Measurements from ENCODE around the gene FNDC3B. TPM values are rescaled to one million over a fixed set of nuclear protein-coding genes. Genes with fewer than 3 reads are reported as not detected.
"Not testable (repeated sequence)": the region's sequence is repeated elsewhere in the genome, so short reads cannot be mapped to it uniquely, and the experiment has no call there.

FNDC3B gene
- polyA plus RNA-seq, 12 donors, result 35.7 to 87.3 (median 64.8) TPM; not detected in 1

DNA sequence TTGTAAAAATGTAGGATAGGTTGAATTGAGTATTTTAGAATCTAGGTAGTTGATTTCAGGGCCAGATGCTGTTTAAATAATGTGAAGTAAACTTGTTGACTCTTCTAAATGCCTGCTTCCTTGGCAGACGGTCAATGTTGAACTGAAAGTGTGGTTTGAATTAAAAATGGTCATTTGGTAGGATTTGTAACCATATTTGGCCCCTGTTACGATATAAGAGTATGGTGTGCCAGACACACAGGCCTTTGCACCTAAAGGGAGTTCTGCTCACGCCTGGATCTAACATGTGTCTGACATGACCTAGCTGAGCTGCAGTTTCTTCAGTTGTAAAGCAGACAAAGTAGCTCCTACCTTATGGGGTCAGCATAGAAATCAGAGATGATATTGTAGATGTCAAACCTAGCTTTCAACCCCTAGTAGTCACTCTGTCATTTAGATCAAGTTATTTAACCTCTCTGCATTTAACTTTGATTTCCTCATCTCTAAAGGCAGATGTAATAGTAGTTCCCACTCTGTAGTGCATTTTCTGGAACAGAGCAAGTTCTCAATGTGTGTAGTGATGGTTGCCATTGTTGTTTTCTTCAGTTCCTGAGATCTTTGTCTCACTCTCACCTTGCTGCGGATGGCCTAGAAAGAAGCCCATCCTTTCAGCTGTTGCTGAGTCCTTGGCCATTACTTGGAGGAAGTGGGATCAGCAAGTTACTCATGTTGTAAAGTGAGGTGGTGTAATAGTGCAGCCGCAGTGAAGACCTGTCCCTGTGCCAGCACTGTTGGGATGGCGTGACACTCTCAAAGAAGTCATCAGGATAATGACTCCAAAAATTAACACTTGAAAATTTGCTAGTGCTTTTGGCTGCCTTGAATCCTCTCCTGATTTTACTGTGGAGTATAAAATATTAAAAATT lies 318.7 kb downstream of the FNDC3B start:
- no peak for DNase-seq

DNA sequence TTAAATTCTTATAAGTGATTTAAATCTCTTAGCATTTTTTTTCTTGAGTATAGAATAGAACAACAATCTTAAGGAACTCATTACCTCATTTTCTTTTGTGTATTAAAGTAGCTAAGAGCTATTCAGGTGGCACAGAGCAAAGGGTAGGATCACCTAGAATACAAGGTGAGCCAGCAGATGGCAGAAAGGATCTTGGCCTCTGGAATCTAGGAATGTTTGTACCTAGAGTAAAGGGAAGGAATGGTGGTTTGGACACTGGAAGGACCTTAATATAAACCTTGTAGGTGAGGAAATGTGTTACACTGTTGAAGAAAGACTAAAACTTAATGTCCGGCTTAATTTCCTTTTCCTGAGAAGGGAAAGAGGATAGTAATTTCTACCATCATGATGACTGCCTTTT lies 319.9 kb downstream of the FNDC3B start:
- no peak for DNase-seq

DNA sequence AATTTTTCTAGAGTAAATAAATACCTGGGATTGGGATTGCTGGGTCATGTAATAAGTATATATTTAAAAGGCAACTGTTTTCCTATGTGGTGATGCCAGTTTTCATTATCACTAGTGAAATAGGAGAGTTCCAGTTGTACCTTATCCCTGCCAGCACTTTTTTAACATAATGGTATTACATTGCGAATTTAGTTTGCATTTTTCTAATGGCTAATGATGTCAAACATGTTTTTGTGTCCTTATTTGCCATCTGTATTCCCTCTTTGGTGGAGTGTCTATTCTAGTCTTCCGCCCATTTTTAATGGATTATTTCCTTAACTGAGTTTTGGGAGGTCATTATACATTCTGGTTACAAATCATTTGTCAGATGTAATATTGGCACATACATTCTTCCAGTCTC lies 320.6 kb downstream of the FNDC3B start:
- DNase-seq, result no peak

DNA sequence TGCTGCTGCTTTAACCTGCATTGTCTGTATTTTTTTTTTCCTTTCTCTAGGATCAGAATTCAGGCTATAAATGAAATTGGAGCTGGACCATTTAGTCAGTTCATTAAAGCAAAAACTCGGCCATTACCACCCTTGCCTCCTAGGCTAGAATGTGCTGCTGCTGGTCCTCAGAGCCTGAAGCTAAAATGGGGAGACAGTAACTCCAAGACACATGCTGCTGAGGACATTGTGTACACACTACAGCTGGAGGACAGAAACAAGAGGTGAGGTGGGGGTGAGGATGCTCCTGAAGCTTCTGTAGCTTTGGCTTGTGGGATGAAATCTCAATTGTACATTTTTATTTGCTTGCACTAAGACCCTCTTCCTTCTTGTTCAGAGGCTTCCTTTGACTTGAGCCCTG lies 323.2 kb downstream of the FNDC3B start:
- no peak for DNase-seq

DNA sequence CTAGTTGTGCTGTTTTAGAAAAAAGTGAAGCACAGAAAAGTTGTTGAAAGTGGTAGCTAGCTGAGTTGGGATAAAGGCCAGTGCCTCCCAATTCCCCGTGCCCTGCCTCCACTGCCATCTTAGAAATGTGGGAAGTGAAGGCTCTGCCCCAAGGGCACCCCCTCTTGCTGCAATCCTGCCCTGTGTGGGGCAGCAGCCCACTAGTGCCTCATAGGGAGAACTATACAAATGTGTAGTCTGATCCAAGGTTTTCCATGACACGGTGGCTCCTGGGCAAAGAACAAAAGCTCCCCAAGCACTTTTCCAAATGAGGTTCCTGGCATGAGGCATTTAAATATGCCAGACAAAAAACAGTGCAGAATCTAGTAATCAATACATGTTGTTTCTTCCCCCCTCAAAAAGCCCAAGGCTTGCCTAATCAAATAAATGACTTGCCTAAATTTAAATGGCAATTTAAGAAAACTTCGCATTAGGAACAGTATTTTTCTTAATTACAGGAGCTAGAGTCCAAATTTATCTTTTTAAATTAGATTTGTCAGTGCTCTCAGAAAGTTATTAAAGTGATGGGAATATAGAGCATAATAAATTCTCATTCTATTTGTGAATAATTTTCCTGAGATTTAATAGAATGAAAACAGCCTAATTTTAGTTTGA lies 325.1 kb downstream of the FNDC3B start:
- no peak for DNase-seq

DNA sequence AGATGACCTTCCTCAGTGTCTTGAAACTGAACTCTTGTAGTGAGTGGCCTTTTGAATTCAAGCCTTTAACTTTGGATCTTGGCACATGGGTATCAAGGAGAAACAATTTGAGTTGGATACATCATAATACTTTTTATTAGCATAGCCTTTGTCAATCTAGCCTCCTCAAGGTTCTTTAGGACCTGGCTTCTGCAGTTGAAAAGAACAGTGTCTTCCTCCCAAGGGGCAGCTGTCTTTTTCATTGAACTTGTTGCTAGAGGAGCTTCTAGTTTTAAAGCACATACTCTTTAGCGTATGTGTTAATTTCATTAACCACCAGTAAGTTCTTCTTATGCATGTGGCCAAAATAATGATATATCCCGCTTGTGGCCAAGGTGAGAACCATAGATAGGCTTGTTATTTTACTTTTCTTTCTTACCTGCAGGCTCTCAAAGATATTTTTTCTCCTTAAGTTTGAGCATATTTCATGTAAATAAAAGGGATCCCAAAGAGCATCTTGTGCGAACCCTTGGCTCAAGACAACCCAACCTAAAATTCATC lies 325.7 kb downstream of the FNDC3B start:
- DNase-seq, result no peak

DNA sequence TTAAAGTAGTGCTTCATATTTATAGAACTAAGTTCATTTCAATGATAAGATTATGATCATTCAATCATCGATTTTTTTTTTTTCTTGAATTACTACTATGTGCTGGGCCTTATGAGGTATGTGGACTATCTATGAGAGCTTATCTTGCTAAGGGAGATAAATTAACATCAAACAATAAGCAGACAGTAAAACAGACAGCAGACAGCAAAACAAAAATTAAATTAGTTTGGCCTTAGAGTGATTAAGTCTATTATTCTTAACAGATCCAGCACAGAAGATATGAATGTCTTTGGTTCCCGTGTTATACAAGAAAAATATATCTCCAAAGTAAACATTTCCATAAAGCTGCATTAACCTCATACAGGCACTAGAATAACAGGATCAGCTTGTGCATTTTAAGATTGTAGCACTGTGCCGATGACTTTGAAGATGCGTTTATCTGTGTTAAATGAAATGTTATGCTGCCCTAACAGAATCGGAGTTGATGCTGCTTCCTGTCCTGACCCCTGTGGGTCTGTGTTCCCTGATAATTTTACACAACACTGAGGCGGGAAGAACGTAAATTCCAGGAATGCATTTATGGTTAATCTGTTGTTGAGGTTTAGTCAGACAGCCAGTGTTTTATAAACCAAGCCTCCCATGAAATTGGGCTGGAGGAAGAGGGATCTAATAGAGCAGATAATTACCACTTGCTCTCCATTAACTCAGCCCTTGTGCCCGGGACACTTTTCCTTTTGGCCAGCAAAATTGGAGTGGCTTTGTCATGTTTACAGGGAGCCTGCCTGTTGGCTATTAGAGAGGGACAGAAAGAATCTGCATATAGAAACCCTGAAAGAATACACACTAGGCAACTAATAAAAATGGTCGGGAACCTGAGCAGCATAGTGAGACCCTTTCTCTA lies 328.1 kb downstream of the FNDC3B start:
- no peak for DNase-seq

DNA sequence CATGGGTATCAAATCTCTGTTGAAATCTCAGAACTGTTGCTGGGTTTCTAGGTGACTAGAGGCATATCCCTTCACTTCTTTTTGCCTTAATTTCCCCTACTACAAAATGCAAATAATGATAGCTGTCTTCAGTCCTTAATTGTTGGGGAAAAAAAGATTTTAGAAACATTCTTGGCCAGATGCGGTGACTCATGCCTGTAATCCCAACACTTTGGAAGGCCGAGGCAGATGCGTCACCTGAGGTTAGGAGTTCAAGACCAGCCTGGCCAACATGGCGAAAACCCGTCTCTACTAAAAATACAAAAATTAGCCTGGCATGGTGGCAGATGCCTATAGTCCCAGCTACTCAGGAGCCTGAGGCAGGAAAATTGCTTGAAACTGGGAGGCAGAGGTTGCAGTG lies 329.2 kb downstream of the FNDC3B start:
- DNase-seq, result not testable (repeated sequence)

DNA sequence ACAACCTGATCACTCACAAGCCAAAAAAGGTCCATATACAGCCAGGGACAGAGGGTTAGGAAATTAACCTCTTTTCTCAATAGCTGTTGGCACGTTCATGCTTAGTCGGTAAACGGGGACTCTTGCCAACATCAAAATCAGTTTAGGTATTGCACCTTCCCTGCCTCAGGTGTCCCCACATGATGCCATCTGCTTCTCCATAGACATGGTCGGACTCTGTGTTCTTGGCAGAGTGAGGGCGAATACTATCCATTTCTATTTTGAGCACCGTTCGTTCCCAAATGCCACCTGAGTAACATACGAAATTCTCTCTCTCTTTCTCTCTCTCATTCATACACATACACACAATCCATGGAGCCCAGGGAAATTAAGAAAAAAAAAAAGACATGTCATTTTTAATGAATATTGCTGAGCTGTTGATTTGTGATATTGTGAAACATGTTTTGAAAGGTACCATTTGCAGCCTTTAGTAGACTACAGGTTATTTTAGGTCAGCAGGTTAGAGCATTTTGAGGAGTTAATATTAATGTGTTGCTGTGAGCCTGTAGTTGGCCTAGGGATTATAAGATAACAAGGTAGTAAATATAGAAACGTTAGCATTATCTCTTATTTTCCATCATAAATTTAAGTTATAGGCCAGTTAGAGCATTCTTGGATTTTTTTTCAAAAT lies 330.3 kb downstream of the FNDC3B start:
- no peak for DNase-seq

DNA sequence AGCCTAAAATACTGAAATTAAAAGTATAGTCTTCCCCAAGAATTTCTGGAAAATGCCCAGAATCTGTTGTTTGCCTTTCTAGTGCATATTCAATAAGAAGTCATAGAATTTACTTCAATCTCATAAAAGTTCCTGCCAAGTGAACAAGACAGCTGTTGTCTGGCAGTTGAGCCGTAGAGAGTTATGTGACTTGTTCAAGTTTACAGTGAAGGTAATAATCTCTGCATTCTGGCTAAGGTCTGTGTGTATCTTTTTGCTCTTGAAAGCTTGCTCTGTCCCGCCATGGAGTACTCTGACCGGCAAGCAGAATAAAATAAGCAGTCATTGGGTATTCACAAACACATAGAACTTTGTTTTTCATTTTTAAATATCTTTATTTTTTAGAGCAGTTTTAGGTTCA lies 331.0 kb downstream of the FNDC3B start:
- no peak for DNase-seq

DNA sequence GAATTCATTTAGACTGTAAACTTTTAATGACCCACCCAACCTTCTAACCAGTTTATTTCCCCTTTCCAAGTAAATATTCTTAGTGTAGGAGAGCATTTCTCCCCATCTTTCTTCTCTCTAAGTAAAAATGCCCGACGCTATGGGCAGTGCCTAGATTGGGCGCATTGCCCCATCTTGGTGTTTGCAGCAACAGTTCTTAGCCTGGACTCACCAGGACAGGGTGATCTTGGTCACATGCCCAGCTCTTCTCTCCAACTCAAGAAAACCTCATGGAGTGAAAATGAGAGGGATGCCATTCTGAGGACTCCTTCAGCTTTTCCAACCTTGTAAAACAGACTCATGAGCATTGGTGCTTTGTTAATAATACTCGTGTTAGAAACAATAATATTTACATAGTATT lies 332.2 kb downstream of the FNDC3B start:
- no peak for DNase-seq

DNA sequence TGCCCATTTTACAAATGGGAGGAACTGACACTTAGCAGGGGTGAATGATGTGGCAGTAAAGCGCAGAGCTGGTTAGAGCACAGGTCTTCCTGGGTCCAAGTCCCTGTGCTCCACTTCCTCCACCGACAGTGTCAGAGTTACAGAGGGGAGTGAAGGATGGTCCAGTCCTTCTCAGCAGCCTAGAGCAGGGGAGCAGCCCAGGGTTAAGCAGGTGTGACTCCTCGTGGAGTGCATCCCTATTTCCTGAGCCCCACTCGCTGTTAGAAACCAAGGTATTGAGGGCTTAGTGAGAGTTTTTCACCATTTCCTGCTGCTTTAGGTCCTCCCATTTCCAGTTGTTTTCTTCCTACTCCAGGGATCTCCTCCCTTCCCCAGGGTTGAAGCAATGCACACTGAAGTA lies 333.5 kb downstream of the FNDC3B start:
- no peak for DNase-seq

DNA sequence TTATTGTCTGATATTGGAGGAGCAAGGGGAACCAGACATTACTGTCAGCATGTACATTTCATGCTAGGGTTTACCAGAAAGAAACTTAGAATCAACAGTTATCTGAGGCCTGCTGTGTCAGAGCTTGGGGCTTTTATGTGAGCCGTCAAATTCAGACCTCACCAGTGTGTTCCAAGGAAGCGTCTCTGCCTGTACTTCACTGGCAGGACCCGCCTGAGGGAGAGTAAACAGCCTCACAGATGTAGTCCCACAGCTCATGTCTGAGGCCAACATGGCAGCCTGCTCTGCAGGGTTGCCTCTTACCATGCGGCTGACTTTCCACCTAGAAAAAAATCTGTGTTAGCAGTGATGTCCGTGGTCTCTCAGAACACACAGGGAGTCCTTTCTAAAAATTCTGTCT lies 334.5 kb downstream of the FNDC3B start:
- no peak for DNase-seq

DNA sequence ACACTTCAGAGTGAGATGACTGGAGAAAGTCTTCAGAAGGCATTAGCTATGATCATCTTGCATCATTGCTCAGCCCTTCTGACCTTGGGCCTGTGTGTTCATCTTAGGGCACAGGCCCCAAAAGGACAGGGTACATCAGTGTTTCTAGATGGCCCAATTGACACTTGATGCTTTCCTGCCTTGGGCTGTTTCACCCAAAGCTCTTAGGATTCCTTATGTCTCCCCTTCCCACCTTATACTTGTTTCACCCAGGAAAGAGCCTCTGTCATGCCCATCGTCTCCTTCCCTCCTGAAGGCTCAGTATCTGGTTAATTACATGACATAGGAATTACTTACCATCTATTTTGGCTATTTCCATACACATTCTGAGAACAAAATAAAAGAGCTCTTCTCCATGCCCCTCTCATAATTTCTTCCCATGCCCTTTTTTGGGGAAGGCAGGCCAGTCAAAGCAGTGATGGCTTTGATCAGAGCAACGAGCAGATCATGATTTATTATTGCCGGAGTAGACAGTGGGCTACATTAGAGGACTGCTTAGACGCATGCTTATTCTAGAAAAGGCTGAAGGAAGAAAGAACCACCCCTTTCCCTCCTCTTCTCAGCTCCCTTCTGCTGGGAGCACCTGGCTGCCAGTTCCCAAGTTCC lies 335.9 kb downstream of the FNDC3B start:
- no peak for DNase-seq

DNA sequence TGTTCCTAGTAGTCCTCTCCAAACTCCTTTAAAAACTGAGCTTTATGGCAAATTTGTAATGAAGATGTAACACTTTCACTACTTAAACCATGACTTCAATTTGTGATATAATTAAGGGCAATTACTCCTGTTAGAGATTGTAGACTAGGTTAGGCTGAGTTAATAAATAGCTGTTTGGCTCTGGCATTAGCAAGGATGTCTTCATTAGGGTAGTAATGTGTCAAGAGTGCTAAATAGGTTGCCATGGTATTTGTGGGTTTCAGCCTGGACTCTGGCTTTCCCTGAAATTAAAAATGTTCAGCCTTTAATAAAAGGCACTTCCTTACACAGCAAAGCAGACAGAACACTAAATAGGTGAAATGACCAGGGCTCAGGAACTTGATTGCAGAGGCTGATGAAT lies 337.0 kb downstream of the FNDC3B start:
- no peak for DNase-seq

DNA sequence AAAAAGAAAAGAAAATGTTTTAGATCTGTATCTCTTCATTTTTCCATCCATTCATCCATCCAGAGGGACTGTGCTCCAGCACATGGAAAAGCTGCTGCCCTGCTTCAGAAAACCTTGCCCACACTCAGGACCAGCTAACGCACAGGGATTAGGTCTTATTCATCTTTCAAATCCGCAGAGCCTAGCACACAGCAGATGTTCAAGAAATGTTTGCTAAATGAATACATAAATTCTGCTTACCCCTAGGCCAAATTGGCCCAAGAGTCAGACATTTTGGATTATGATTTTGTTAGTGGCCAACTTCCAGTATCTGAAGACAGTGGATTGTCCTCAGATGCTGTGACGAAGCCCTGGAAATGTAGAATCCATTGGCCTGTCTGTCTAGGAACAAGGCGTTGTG lies 337.5 kb downstream of the FNDC3B start:
- DNase-seq, result peak; percentile 57

DNA sequence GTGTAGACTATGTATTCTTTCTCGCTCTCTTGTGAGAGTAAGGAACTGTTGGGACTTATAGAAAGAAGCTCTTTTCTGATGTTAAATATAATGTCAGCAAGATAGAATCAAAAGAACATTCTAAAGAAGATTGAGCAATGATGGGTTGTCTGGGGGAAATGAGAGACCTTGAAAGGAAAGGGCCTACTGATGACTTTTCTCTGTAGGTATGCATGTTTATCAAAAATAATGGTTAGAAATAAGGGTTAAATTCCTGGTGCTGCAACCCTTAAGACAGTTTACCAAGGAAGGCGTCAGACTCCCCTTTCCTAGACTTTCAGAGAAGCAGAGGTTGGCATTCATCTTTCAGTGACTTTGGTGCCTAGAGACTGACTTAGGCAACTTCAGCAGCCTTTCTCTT lies 339.1 kb downstream of the FNDC3B start:
- DNase-seq, result no peak

DNA sequence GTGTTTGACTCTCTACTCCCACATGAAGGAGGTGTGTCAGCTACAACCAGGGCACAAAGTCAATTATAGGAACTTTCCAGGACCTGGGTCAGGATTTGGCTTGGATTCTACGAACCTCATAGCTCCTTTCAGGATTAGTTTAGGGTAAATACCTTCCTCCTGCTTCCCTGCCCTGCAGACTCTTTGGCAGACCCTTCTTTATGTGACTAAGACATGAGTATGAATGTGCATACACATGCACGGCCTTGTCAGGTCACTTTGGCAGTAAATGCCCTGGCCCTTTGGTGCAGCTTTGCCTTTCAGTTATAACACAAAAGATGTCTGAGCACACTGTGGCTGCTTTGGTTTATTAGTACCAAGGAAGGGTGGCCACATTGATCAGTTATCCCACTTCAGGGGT lies 340.0 kb downstream of the FNDC3B start:
- no peak for DNase-seq

DNA sequence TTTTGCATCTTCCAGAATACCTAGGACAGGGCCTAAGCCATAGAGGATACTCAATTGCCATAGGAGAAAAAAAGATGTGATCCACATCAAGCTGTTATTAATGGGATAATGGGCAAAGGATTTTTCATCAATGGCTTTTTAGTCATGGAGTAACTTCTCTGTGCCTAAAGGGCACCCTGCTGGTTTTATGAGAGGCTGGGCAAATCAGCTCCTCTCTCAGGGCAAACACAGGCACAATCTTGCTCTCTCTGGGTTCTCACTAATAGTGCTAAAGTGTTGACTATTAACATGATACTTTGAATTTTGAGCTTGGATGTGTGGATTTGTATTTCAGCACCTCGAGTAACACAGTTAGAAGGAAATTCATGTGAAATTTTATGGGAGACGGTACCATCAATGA lies 341.3 kb downstream of the FNDC3B start:
- DNase-seq, result no peak

DNA sequence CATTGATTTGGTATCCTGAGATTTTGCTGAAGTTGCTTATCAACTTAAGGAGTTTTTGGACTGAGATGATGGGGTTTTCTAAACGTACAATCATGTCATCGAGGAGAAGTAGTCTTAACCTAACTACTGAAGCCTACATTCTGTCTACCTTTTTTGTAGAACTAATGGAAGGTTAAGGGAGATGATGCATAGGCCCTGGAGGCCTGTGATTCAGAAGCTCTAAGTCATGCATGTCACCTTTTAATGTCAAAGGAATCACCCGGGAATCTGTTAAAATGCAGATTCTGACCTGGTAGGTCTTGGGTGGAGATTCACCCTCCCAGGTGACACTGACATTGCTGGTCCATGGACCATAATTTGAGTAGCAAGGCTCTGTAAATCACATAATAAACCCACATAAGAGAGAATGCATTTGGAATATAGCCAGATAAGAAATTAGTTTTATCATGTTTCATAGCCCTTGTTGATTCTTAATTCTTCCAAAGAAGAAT lies 344.0 kb downstream of the FNDC3B start:
- no peak for DNase-seq

DNA sequence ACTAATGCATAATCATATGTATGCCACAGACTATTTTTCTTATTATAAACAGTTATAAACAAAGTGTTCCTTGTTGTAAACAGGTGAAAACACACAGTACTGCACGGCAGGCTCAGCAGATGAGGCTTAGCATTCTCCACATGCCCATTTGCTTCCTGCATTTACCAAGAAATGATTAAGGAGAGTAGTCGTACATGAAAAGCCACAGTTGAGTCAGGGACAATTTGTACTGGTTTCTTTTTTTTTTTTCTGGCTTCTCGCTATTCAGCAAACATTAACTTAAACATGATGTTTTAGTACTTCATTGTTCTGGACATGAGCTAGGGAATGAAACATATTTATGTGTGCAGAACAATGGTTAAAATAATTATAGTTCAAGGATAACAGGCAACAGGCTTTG lies 345.5 kb downstream of the FNDC3B start:
- DNase-seq, result no peak
